ENCODE measurements around the gene LANCL2. TPM values are rescaled to one million over a fixed set of nuclear protein-coding genes. Genes with fewer than 3 reads are reported as not detected.

The LANCL2 gene
- total and polyA plus RNA-seq, 9 of the 15 experiments (the other 6 are each of a cell fraction or from before 2014, with no cell fraction given): 5.3 to 18.5 (median 13.5) TPM

GRCh38 chr7:55448526-55448925 lies 83.4 kb downstream of the LANCL2 start:
- ATAC-seq: no peak
- no peak overlapping the region for H3K9ac ChIP-seq (ENCODE audit: insufficient read depth in 1 of 2, low read depth in 2 of 2, low read length in 2 of 2)
- no peak overlapping the region for H3K27ac ChIP-seq (ENCODE audit: extremely low read depth, low read depth, low read length)
- no peaks in the 10 kb centered on the region; a peak in 1 of 5 replicates for H3K4me1 ChIP-seq (replicated peaks in 1 of 2; ENCODE audit: control insufficient read depth in 2 of 2, insufficient read depth in 2 of 2, low read length in 2 of 2)
- H4K20me1 ChIP-seq (replicated peaks; ENCODE audit: control insufficient read depth, insufficient read depth, low read length): no peaks in the 10 kb centered on the region
- ChIA-PET CTCF (ENCODE audit: low intra/inter-chr PET ratio) (no interaction called here), POLR2A (no interaction called here)
- no TSS peak for BruUV-seq (replicated peaks)
- in situ Hi-C loops (cut with MboI): loop anchor here (10.0 kb wide), 1 partner anchor 146 kb away; no protein-coding TSS in a partner anchor
- FAIRE-seq: no peak
- no peak overlapping the region for H3K4me3 ChIP-seq
- H3K4me2 ChIP-seq (ENCODE audit: insufficient read depth, low read length): no peak overlapping the region
- 13% methylated on average over 10 of the region's 22 CpGs for WGBS (ENCODE audit: insufficient coverage, low coverage, missing lambda C conversion rate)
- no peaks in the 10 kb centered on the region for H3K9me1 ChIP-seq (ENCODE audit: control insufficient read depth, insufficient read depth, low read length)
- no peaks in the 10 kb centered on the region for H3K9me3 ChIP-seq (replicated peaks; ENCODE audit: control insufficient read depth, insufficient read depth, low read depth, low read length)
- H3K79me2 ChIP-seq (ENCODE audit: control insufficient read depth, insufficient read depth, low read length): no peaks in the 10 kb centered on the region
- no peak for DNase-seq (ENCODE audit: extremely low read depth in 1 of 4, low spot score in 3 of 4)
- intact Hi-C loops (cut with micrococcal nuclease): no loop called here
- H3K27me3 ChIP-seq (ENCODE audit: control insufficient read depth in 2 of 2, insufficient read depth in 2 of 2, low read length in 2 of 2): peaks cover 0 to 23% of the 10 kb centered on the region in 2 experiments; a peak in 3 of 5 replicates
- no peak overlapping the region for H2AFZ ChIP-seq (ENCODE audit: low read depth, low read length)
- no peaks in the 10 kb centered on the region for H3K36me3 ChIP-seq (ENCODE audit: control insufficient read depth, insufficient read depth, low read length)
- TF ChIP-seq PATZ1 (CRISPR knock-in tag; IDR thresholded peaks at IDR 0.05; ENCODE audit: borderline replicate concordance) (no peak), MAFK (IDR thresholded peaks at IDR 0.05; ENCODE audit: low read length) (no peak), CREM (IDR thresholded peaks at IDR 0.05; ENCODE audit: low read depth) (no peak), HMBOX1 (IDR thresholded peaks at IDR 0.05) (no peak), PTTG1 (tag; IDR thresholded peaks at IDR 0.05; ENCODE audit: low read depth) (no peak), NFIX (CRISPR knock-in tag; IDR thresholded peaks at IDR 0.05; ENCODE audit: low read depth) (no peak), ZNF644 (tag; IDR thresholded peaks at IDR 0.05; ENCODE audit: low read depth) (no peak), NBN (IDR thresholded peaks at IDR 0.05; ENCODE audit: low read depth) (no peak), ZNF408 (CRISPR knock-in tag; IDR thresholded peaks at IDR 0.05; ENCODE audit: low read depth) (no peak), MLX (CRISPR knock-in tag; conservative IDR thresholded peaks at IDR 0.05) (no peak), FOXJ2 (tag; IDR thresholded peaks at IDR 0.05) (no peak), HSF4 (CRISPR knock-in tag; IDR thresholded peaks at IDR 0.05; ENCODE audit: borderline replicate concordance) (no peak), CHAMP1 (IDR thresholded peaks at IDR 0.05) (no peak), ZFP1 (CRISPR knock-in tag; IDR thresholded peaks at IDR 0.05) (no peak), NEUROD1 (IDR thresholded peaks at IDR 0.05; ENCODE audit: borderline replicate concordance, low read depth, low read length, partially characterized antibody) (no peak), ZBTB12 (CRISPR knock-in tag; IDR thresholded peaks at IDR 0.05) (no peak)
